Stimulated activated CD4-positive, alpha-beta T cell treated with anti-CD3 and anti-CD28 coated beads, Interleukin-2, amount 100 ng/mL, for 24 hours (primary cell): ENCODE measurements around the gene CDK9.
"Not testable (repeated sequence)": the region's sequence is repeated elsewhere in the genome, so short reads cannot be mapped to it uniquely, and the experiment has no call there.

Source experiments
- DNase-seq, 2 donors: peaks; one replicate each; pipeline ENCODE4 v3.0.0-alpha.2; 2020

Gene CDK9

DNA sequence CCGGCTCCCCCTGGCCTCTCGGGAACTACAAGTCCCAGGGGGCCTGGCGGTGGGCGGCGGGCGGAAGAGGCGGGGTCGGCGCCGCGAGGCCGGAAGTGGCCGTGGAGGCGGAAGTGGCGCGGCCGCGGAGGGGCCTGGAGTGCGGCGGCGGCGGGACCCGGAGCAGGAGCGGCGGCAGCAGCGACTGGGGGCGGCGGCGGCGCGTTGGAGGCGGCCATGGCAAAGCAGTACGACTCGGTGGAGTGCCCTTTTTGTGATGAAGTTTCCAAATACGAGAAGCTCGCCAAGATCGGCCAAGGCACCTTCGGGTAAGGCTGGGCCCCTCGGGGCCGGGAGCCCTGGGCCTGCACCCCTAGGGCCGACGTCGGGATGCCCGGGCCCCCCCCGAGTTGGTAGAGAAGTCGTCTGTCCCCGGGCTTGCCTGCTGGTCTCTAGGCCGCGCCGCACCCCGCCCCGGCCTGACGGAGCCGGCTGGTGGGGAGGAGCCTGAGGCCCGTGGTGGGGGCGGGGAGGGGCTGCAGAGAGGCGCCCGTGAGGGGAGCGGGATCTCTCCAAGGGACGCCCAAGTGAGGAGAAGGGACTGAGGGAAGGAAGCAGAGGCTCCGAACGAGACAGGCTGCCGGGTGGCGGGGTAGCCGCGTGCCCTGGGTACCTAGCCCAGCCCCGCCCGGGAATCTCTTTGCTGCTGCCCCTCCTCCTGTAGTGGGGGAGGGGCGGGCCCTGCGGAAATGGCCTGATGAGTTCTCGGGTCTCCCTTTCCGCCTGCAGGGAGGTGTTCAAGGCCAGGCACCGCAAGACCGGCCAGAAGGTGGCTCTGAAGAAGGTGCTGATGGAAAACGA lies at the start of gene CDK9:
CDK9 (plus strand) TSS at position 102 of the 840 bp plus-strand sequence; CDS start at position 217, 115 bp downstream.
- peak; percentile 93 for DNase-seq

GRCh38 chr9:127738666-127739065 lies 47.2 kb upstream of the CDK9 start:
- no peak for DNase-seq

DNA sequence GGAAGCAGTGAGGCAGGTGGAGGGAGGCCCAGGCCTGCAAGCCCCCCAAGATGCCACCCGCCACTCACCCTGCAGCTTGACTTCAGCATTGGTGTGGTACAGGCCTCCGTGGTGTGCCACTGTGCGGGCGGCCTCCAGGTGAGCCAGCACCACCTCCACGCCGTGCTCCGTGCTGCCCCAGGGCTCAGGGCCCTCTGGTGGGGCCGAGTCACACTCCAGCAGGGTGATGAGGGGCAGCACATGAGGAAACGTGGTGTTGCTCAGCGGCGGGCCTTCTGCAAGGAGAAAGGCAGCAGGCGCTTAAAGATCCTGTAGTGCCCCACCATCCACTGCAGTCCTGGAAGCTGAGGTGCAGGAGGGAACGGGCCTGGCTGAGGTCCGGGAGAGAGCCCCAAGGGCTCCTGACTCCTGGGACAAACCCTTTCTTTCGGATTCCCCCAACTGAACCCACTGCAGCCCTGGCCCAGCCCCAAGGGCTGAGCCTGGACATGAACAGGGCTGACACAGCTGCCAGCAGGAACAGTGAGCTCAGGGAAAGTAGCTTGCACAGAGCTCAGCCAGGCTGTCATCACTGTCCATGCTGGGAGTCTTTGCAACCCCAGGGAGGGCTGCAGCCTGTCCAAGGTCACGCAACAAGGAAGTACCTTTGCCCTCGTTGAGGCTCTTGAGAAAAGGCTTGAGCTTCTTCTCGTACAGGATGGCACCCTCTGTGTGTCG lies 46.1 kb upstream of the CDK9 start:
- no peak for DNase-seq

- DNase-seq = no peak
Observed at GRCh38 chr9:127741831-127742434, 43.9 kb upstream of the CDK9 start.

GRCh38 chr9:127742435-127743088 lies 43.3 kb upstream of the CDK9 start:
- DNase-seq = no peak

GRCh38 chr9:127744398-127745110 lies 41.3 kb upstream of the CDK9 start:
- no peak for DNase-seq

GRCh38 chr9:127746959-127747569 lies 38.8 kb upstream of the CDK9 start:
- no peak for DNase-seq

- no peak for DNase-seq
Observed at GRCh38 chr9:127749090-127749787, 36.6 kb upstream of the CDK9 start.

- no peak for DNase-seq
Observed at GRCh38 chr9:127751269-127752054, 34.4 kb upstream of the CDK9 start.

GRCh38 chr9:127753148-127753547 lies 32.7 kb upstream of the CDK9 start:
- no peak for DNase-seq

- no peak for DNase-seq
Observed at GRCh38 chr9:127753622-127754021, 32.2 kb upstream of the CDK9 start.

- no peak for DNase-seq
Observed at GRCh38 chr9:127754099-127755060, 31.5 kb upstream of the CDK9 start.

- no peak for DNase-seq
Observed at GRCh38 chr9:127755061-127756060, 30.5 kb upstream of the CDK9 start.

DNA sequence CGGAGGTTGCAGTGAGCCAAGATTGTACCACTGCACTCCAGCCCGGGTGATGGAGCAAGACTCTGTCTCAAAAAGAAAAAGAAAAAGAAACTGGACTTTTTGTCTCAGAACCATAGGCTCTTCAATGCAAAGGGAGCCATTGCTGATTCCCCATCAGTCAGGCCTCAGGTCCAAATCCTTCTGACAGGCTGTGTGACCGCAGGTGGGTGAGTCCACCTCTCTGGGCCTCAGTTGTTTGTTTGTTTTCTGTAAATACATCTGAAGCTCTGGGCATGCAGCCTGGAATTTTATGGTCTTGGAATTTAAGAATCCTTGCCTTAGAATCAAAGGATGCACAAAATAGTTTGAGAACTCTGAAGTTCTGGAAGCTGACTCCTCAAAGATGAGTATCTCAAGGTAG lies 29.6 kb upstream of the CDK9 start:
- no peak for DNase-seq

- DNase-seq = not testable (repeated sequence)
Observed at GRCh38 chr9:127756776-127757175, 29.1 kb upstream of the CDK9 start.

DNA sequence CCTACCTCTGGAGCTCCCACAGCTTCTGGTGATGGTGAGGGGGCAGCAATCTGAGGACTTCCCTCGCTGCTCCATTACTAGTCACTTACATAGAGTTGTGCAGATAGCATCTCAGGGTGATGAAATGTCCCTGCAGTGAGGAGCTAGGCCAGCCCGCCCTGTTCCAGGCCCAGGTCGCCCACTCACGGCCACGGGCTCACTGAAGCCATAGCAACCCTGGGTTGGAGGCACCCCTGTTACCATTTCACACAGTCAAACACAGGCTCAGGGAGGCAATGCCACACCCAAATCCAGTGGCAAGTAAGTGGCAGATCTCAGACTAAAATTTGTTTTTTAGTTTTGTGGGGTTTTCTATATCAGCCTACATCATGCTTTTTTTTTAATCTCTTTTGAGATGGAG lies 27.0 kb upstream of the CDK9 start:
- no peak for DNase-seq

DNA sequence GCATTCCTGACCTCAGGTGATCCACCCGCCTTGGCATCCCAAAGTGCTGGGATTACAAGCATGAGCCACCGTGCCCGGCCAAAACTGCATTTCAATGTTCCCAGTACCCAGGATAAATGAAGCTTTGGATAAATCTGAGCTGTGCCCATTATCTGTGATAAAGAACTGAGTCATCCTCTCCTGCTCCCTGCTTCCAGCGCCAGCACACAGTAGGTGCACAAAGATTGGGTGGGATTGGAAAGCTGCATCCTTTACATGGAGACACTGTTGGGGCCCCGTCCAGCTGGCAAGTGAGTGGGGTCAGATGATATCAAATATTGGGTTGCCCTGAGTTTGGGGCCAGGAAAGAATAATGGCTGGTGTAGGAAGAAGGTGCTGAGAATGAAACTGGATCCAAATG lies 24.8 kb upstream of the CDK9 start:
- no peak for DNase-seq

- no peak for DNase-seq
Observed at GRCh38 chr9:127761491-127761956, 24.3 kb upstream of the CDK9 start.
